ENCODE data around the gene GHITM.
"Not testable (repeated sequence)": the region's sequence is repeated elsewhere in the genome, so short reads cannot be mapped to it uniquely, and the experiment has no call there.

The GHITM gene

DNA sequence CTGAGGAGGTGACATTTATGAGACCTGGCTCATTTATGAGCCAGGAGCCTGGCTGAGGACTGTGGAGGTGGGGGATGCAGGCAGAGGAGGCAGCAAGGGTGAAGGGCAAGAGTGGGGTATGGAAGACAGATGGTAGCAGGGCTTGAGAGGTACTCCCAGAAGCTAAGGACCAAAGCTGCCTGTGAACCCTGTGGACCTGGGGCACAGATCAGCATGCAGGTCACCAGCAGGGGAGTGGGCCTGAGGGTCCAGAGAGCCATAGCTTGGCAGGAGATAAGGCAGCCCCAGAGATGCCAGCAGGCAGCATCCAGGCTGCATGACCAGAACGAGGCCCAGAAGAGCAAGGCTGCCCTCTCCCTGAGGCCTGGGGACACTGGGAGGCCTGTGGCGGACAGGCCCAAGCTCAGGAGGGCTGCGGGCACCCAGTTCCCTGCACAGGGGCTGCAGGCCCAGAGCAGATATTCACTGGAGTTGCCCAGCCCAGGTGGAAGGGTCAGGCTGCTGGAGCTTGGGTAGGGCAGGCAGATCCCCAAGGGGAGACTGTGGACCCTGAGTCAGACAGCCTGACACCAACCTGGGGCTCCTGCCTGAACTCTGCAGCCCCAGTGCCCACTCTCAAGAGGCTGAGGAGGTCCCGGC is 37.6 kb downstream of the GHITM start:
- no peak for DNase-seq

DNA sequence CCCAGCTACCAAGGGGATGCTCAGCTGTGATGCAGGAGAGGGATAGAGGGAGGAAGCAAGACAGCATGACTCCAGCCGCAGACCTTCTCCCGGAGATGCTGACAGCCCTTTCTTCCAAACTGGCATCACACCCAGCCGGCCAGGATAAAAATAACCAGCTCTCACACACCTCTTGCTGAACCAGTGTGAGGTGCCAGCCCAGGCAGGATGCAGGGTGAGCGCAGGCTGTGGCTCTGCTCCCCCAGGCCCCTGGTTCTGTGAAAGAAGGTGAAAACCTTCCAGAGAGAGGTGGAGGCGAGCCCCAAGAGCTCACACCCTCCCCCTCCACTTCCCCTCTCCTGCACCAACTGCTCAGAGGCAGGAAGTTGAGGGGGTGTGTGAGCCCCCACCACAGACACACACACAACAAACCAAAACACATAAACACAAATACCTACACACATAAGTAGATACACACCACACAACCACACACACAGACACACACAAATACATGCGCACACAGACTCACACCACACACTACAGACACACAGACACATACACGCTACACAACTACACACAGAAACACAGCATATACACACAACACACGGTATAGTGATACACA is 38.3 kb downstream of the GHITM start:
- DNase-seq = no peak

DNA sequence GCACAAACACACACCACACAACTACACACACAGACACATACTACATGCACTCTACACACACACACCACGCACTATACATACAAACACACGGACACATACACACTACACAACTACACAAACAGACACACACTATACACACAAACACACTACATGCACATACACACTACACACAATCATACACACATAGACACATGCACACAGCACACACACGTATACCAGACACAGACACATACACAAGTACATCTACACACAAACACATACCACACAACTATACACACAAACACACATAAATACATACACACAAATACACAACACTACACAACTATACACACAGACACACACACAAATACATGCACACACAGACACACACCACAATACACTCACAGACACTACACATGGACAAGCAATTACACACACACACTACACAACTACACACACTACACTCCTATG is 38.9 kb downstream of the GHITM start:
- no peak for DNase-seq

DNA sequence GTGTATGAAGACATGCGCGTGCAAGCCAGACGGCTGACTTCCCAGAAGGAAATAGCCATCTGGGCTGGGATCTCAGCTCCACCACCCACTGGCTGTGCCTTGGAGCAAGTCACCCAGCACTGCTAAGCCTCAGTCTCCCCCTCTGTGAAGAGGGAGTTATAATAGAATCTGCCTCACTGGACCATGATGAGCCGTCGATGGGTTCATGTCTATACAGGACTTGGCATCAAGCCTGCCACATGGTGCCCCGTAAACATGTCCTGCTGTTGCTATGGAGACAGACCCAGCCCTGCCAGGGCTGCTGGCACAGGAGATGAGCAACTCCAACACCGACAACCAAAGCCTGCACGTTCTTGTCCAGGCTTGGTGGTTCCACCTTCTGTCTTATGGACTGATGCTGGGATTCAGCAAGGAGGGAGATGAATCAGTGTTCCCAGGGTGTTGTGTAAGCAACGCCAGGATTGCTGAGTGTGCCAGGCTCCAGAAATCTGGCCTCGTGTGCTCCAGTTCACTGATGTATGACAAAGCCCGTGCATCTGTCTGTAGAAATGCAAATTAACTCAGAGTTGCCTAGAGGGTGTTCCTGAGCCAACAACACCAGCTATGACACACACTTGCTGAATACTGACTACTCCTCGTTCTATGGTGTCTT is 39.9 kb downstream of the GHITM start:
- no peak for DNase-seq

DNA sequence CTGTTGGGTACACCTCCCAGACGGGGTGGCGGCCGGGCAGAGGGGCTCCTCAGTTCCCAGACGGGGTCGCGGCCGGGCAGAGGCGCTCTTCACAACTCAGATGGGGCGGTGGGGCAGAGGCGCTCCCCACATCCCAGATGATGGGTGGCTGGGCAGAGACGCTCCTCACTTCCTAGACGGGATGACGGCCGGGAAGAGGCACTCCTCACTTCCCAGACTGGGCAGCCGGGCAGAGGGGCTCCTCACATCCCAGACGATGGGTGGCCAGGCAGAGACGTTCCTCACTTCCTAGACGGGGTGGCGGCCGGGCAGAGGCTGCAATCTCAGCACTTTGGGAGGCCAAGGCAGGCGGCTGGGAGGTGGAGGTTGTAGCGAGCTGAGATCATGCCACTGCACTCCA is 41.1 kb downstream of the GHITM start:
- not testable (repeated sequence) for DNase-seq

DNA sequence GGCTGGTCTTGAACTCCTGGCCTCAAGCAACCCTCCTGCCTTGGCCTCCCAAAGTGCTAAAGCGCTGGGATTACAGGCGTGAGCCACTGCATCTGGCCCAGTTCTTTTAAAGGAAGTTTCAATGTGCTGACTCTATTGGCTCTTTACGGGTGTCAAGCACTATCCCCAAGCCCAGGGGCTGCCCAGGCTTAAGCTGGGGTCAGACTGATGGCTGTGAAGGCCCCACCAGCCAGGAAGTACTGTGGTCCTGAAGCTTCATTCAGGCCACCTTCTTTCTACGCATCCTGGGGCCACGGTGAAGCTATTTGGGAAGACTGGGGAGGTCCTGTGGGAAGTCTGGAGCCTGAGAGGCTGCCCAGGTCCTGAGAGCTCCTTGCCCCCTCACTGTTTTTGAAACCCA is 42.3 kb downstream of the GHITM start:
- no peak for DNase-seq

DNA sequence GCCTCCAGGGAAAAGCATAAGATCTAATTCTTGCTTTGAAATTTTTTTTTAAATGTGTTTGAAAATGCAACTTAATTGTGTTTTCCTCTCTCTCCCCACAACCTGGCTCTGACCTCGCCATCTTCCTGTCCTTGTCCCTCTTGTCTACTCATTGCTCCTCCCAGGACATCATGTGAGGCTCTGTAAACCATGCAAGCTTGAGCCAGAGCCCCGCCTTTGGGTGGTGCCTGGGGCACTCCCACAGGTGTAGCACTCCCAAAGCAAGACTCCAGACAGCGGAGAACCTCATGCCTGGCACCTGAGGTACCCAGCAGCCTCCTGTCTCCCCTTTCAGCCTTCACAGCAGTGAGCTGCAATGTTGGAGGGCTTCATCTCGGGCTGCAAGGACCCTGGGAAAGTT is 45.2 kb downstream of the GHITM start:
- DNase-seq = no peak

DNA sequence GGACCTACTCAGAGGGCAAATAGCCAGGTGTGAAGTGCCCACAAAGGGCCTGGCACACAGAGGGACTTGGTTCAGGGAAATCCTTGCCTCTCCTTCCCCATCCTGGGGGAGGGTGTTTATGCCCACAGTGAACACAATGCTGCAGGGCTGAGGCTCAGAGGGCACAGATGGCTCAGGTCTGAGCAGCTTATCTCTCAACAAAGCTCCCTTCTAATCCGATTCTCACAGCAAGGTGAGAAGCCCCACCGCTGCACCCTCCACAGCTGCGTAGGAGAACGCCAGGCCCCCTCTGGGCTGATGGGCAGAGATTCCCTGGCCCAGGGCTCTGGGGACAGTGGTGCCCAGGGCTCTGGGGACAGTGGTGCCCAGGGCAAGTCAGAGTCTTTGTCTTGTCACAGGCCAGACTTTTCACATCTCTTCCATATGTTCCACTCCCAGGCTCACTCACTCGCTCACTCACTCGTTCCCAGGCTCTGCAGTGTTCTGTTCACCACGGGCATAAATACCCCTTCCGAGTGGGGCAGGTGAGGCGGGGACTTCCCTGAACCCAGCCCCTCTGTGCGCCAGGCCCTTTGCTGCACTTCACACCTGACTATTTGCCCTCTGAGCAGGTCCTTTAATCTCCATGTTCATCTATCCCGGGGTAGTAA is 46.3 kb downstream of the GHITM start:
- no peak for DNase-seq

DNA sequence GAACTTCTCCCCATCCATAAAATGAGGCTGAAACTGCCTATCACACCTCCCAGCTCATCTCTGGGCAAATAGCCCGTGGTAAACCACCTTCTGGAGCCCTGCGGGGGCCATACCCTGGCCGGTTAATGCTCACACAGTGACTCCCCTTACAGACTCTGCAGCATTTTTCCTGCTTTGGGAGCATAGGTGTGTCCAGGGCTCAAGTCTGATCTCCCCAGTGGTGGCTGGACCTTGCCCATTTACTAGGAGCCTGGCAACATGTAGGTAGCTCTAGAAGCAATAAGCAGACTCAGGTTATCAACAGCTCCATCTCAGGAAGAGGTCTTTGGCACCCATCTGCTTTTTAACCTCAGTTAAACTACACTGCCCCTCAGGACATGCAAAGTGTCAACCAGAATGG is 49.5 kb downstream of the GHITM start:
- no peak for DNase-seq

DNA sequence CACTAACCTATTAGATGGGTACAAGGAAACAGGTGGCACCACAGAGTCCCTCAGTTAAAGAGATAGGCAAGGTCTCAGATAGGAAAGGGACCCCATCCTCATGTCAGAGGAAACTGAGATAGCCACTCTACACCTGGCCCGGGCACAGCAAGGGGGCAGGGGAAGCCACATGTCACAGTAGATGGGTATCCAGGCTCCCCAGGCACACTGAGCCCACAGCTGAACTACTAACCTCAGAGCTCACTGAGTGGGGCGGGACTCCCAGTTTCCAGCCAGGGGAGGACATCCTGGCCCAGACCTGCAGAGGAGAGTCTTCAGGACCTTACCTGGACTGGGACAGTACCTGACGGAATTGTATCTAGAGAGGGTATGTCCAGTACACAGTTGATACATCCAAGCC is 51.3 kb downstream of the GHITM start:
- no peak for DNase-seq

DNA sequence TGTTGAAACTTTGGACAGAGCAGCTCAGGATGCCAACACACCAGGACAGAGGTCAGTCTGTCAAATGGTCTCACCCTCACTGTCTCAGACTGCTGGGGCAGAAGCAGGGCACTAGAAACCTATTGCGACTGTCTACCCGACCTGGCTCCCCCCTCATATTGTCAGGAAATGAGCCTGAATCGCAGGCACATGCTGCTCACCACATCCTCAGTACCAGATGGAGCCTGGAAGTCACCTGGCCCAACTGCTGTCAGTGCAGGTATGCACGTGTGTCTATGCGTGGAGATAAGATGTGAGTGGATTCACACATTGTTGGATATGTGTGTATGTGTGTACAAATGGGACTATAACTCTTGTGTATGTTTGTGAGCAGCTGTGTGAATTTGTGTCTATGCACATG is 51.8 kb downstream of the GHITM start:
- DNase-seq = no peak

DNA sequence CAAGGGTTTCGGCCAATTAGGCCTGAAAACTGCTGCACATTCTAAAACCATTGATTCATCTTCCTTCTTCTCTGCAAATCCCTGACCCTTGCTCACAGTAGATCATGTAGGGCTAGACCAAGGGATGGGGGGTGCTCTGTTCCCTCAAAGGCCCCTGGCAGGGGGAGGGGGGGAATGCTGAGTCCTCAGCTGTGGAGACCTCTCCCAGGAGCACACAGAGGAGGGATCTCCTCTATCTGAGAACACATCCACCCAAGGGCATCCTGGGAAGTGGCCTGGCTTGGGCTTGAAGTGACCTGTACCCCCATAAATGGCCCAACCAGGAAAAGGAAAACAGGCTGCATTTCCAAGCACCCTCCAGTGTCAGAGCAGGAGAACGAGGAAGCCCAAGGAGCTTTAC is 54.0 kb downstream of the GHITM start:
- no peak for DNase-seq

DNA sequence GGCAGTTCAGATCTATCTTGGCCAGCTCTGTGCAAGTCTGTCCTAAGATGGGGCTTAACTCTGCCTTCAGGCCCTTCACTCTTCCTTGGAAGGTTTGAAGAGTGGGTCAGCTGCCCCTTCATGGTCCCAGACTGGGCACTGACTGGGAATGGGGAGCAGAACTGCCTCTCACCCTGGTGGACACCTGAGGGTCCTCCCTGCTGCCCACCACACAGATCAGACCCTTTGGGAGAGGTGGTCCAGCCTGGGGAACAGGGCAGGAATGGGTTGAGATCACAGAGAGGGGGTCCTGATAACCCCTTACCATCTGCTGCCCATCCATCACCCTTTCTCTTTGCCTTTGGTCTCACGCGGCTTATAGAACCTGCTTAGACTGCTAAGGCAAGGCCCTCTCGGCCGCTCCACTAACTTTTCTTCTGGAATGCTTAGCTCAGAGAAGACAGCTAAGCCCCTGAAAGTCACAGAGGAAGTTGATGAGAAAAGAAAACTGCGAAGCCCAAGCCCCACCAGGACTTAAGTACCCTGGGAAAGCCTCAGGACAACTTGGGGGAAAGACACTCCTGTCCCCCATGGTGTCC is 54.6 kb downstream of the GHITM start:
- DNase-seq = no peak

DNA sequence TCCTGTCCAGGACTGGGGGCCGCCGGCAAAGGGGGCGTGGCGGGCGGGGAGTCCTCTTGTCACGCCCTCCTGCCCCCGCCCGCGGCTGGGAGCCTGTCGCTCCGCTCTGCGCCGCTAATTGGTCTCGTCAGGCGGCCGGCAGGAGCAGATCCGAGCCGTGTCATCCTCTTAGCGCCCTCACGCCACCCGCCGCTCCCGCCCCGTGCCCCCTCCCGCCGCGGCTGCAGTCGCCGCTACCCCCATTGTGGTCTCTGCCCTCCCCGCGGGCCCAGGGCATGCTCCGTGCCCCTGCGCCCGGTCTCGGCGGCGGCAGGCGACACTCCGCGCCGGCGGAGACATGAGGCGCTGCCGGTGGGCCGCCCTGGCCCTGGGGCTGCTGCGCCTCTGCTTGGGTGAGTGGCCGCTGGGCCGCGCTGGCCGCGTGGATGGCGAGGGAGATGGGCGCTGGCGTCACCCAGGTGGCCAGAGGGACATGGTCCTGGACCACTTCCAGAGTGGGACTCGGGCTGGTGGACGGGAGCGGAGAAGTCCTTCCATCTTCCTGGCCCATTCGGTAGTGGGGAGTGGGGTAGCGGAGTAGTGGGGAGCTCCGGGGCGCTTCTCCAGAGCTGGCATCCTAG is 55.2 kb downstream of the GHITM start, which contains the start of gene CDHR1:
TSS of gene CDHR1 (plus strand) at position 114 of the 620 bp plus-strand sequence. CDS start at position 338, 224 bp downstream.
- DNase-seq = peak in 2 of 4 experiments; percentile 8 to 47

DNA sequence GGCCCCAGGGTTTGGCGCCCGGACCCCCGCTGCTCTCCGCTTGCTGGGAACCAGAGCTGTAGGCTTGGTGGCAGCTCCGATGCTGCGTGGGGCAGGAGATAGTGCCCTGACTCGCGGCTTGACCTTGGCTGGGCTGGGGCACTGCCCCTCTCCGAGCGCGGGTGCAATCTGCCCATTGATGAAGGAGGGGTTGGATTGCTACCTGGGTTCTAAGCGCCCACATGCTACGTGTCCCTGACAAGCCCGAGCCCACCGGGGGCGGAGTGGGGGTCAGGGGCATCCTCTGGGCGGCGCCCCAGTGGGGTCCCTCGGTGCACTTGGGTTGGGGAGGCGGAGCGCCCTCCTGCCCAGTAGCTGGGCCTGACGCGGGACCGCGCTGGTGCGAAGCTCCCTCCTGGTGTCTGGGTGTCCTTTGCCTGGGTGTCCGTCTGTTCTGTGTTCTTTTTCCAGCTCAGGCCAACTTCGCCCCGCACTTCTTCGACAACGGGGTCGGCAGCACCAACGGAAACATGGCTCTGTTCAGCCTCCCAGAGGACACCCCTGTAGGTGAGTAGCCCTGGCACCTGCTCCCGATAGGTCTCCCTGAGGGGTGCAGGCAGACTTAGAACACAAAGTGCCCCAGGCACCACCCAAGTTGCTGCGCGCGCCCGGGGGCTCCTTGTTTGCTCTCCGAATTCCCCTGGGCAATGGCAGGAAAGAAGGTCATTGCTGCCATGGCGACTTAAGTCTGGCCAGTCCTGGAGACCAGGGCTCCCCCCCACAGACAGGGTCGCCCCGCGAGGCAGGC is 55.9 kb downstream of the GHITM start:
- no peak for DNase-seq

DNA sequence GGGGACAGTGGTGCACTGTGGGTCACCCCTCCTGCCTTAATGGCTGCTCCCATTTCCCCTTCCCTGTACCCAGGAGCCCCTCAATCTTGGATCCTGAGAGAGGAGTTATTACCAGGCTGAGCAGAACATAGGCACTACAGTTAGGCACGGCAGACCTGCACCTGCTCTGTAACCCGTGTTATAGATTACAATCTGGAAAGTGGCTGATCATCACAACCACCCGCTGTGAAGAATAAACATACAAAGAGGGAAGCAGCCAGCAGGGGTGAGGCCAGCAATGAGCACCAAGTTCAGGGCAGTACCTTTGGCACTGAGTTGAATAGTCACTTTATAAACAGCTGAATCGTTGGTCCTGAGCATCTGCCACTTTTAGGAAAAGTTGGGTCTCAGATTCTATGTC is 56.8 kb downstream of the GHITM start:
- DNase-seq = no peak

DNA sequence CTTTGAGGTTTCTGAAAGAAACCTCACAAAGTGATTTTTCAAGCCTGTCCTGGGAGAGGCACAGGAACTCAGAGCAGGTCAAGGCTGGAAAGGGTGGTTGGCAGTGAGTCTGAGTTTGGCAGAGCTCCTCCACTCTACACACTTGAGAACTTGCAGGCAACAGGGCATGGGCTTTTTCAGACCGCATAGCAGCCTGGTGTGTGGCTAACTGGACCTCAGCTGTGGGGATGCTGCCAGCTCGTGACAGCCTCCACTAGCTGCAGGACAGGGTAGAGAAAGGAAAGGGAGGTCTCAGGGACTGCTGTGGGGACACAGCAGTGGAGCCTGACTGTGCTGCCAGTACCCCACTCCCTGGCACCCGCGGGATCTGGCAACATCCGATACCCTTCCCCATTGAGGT is 57.6 kb downstream of the GHITM start:
- no peak for DNase-seq

DNA sequence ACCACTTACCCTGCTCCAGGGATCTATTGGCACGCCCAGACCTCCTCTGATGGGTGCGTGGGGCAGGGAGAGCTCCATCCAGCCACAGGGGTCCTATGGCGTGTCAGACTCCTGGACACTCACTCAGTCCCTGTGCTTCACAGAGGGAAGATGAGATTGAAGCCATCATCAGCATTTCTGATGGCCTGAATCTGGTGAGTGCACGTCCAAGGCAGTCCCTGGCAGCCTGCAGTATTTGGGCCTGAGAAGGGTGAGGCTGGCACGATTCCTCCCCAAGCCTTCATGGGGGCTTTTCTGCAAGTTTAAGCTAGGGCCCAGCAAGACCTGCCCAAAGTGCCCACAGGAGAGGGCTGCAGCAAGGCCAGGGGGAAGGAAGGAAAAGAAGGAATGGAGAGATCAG is 58.3 kb downstream of the GHITM start:
- DNase-seq = no peak

DNA sequence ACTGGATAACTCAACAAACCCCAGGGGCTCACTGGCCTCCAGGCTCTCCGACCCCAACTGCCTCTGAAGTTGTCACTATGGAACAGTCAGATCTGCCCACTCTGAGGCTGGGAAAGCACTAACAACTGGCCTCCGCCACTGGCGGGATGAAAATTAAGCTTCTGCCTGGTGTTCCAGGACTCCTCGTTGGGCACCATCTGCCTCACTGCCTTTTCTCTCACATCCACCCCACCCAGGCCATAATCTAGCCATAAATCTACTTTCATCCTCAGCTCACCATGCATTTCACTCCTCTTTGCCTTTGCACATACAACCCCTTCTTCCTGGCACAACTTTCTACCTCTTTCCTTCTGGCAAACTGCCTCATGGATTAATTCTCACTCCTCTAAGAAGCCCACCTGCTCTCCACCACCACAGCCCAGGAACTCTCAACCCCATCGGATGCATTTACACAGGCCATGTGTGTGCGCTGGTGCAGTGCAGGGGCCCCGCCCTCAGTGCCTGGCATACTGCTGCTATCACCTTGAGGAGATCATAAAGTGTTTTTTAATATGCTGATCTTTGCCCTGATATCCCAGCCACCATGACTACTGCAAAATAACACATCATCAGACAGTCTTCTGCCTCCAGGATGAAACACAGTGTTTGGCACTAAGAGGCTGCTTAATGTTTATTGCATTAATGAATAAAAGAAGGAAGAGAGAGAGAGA is 59.1 kb downstream of the GHITM start:
- DNase-seq = no peak

DNA sequence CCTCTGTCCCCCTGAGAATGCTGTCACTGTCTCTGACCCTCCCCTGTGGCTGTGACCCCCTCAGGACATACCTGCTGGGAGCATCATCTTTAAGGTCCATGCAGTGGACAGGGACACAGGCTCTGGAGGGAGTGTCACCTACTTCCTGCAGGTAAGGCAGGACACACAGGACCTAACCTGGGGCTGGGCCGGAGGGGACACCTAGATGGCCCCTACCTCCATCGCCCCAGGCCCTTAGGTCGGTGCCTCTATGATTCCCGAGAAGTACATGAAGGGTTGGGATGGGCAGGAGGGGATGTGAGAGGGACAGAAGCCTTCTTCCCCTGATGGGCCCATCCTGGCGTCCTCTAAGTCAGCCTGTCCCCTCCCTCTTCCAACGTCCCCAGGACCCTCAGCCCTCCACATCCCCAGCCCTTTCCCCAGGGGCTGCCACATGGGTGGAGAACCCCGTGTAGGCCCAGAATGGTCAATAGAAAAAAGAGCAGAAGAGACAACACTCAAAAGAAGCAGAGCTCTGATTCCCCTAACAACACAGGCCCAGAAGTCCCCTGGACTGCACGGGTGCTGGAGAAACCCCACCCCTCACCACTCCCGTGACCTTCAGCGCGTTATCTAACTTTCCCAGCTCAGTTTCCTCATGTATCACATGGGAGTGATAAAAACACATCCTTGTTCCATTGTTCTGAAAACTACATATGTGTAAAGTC is 61.4 kb downstream of the GHITM start:
- DNase-seq = no peak

DNA sequence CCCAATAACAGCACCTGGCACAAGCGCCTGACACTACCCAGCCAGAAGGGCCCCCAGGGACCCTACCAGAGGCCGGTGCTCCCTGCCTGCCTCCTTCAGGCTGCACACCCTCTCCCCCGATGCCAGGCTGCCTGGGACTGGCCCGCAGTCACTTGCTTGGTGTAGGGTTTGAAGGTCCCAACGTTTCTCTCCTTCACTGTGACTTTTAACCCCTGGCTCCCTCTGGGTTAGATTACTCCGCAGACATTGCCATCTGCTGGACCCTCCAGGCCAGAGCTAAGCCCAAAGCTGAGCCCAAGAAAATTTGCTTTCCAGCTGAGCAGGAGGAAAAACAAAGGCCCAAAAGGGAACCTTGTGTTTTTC is 61.9 kb downstream of the GHITM start:
- DNase-seq = no peak
